K562 (cell line): Measurements from ENCODE around the gene TPCN1. TPM values are rescaled to one million over a fixed set of nuclear protein-coding genes. Genes with fewer than 3 reads are reported as not detected.

Experiments
- MGA ChIP-seq: fragments of 450-650 bp; IDR thresholded peaks from 2 replicates; pipeline ENCODE4 v1.6.1; 2016; ENCODE audit warnings: mild to moderate bottlenecking, moderate library complexity
- ZNF449 ChIP-seq: fragments of 250-450 bp; sonication (Bioruptor Pico); IDR thresholded peaks from 2 replicates; pipeline ENCODE4 v1.8.0; 2022; ENCODE audit warnings: moderate library complexity, mild to moderate bottlenecking, inconsistent platforms
- polyA plus RNA-seq, 8 experiments: library from polyadenylated mRNA; depleted of rRNA in 4 of 8; stranded (reverse) in 5 of 8; unstranded in 3 of 8; fragments of >200 nt; fragmentation: Nextera tagmentation in 2 of 8; fragmentation: Illumina TruSeq in 1 of 8; extraction: Ambion mirVana in 2 of 8; extraction: Trizol in 1 of 8; gene quantifications; 2 replicates each; pipeline versions ENCODE4 v1.2.1 to v1.2.3, GENCODE V29; 2011 to 2014; ENCODE audit warnings: inconsistent platforms in 1 of 8, missing spikeins in 1 of 8
- total RNA-seq, 7 experiments: library from RNA; depleted of rRNA in 6 of 7; stranded (reverse); fragments of >200 nt in 6 of 7; fragmentation: Illumina TruSeq in 2 of 7; extraction: Trizol in 2 of 7; gene quantifications; 2 replicates each; pipeline versions ENCODE4 v1.2.1 to v1.2.3, GENCODE V29; 2011 to 2021; ENCODE audit warnings: low replicate concordance in 1 of 7
- TF ChIP-seq, protein P1 (sequence below), 2 experiments: fragments of 450-650 bp; IDR thresholded peaks; 2 replicates each; pipeline ENCODE4 v1.6.1; 2016; ENCODE audit warnings: mild to moderate bottlenecking in 2 of 2, borderline replicate concordance in 1 of 2, low read depth in 1 of 2, moderate library complexity in 1 of 2

Gene TPCN1
- total and polyA plus RNA-seq, 9 of the 15 experiments (the other 6 are each of a cell fraction or from before 2014, with no cell fraction given) = 0.80 to 23.8 (median 7.4) TPM

DNA sequence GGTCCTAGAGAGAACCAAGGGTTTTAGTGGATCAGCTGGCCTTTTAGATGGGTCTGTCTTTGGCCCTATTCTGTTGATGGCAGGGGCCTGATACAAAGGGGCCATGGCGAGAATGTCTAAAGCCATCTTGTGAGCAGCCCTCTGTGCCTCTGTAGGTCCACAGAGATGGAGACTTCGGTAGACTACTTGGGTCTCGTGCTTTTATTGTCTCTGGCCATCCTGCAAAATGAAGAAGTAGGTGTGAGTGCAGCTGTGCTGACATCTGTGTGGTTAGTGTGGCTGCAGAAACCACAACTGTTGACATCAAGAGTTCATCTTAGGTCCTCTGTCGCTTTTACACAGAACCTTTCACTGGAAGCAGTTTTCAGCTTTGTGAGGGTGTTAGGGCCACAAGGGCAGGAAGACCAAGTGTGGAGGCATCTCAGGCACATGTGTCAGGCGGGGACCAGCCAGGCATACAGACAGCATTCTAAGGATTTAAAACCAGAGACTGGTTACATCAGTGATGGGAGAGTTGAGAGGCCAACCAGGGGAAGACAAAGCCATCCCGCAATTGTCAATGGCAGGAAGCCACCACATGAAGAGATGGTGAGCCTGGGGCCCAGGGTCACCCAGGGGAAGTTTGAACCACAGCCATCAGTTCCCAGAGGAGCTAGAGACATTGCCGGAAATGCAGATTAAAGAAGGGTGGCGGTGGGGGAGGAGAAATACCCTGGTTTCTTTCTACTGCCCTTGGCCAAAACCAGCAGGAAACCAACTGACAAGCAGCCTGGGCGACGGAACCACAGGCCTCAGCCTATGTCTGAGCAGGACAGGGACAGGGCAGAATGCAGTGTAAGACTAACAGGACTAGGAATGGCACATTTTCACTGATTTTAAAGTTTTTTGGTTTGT lies 13.0 kb upstream of the TPCN1 start (continued):
- TF ChIP-seq MGA (peak; percentile 68), ZNF449 (CRISPR knock-in tag) (no peak)
- TF ChIP-seq, protein P1, sequence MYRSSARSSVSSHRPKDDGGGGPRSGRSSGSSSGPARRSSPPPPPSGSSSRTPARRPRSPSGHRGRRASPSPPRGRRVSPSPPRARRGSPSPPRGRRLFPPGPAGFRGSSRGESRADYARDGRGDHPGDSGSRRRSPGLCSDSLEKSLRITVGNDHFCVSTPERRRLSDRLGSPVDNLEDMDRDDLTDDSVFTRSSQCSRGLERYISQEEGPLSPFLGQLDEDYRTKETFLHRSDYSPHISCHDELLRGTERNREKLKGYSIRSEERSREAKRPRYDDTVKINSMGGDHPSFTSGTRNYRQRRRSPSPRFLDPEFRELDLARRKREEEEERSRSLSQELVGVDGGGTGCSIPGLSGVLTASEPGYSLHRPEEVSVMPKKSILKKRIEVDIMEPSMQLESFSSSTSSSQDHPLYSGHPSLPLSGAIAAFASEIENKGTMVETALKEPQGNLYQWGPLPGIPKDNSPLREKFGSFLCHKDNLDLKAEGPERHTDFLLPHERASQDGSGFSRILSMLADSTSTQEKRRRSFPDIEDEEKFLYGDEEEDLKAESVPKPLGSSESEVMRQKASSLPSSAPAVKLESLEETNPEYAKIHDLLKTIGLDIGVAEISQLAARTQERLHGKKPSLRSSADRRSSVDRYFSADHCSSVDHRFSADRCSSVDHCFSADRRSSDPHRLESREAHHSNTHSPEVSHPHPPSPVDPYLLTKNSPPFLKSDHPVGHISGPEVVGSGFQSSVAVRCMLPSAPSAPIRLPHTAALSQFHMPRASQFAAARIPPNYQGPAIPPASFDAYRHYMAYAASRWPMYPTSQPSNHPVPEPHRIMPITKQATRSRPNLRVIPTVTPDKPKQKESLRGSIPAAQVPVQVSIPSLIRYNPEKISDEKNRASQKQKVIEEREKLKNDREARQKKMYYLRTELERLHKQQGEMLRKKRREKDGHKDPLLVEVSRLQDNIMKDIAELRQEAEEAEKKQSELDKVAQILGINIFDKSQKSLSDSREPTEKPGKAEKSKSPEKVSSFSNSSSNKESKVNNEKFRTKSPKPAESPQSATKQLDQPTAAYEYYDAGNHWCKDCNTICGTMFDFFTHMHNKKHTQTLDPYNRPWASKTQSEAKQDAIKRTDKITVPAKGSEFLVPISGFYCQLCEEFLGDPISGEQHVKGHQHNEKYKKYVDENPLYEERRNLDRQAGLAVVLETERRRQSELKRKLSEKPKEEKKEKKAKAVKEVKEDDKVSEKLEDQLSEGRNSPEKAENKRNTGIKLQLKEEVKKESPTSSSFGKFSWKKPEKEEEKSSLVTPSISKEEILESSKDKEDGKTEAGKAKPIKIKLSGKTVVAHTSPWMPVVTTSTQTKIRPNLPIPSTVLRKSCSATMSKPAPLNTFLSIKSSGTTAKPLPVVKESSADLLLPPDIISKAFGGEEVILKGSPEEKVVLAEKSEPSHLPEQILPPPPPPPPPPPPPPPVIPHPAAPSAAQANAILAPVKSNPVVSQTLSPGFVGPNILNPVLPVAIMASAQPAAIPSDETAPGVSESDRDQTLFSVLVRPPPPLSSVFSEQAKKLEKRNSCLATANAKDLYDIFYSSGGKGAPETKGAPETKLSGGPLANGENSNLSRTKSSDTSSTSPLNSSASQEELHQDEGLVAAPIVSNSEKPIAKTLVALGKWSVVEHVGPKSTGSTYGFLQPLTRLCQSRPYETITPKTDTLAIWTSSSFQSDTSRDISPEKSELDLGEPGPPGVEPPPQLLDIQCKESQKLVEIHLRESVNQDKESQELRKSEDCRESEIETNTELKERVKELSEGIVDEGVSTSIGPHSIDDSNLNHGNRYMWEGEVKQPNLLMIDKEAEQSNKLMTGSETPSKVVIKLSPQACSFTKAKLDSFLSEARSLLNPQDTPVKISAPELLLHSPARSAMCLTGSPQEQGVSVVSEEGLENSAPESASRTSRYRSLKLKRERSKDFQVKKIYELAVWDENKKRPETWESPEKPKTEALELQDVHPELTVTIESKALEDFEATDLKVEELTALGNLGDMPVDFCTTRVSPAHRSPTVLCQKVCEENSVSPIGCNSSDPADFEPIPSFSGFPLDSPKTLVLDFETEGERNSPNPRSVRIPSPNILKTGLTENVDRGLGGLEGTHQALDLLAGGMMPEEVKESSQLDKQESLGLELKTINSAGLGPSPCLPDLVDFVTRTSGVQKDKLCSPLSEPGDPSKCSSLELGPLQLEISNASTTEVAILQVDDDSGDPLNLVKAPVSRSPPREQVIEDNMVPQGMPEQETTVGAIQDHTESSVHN (IDR thresholded peaks at IDR 0.05; ENCODE audit: borderline replicate concordance in 1 of 2, low read depth in 1 of 2) = peak in 1 of 2 experiments; percentile 81; a peak in 2 of 4 replicates
